ENCODE results near the gene IGFBP6.

The IGFBP6 gene

GRCh38 chr12:53053218-53054111 is 44.0 kb upstream of the IGFBP6 start:
- peak overlapping the region; percentile 99 for H3K27ac ChIP-seq
- no peaks in the 10 kb centered on the region for H3K9me3 ChIP-seq
- peak; percentile 68 to 78 for TF ChIP-seq CTCF (IDR thresholded peaks at IDR 0.05)
- H3K4me3 ChIP-seq: peak overlapping the region; percentile 71 to 79
- peaks cover 9 to 81% (median 61%) of the 10 kb centered on the region in 4 donors for H3K4me1 ChIP-seq
- DNase-seq: peak; percentile 72 to 89
- intact Hi-C loops (cut with DNase I; ENCODE audit: low total_unique reads): no loop called here
- H3K36me3 ChIP-seq: peaks cover 37 to 45% (median 40%) of the 10 kb centered on the region in 3 donors
- H3K27me3 ChIP-seq: no peaks in the 10 kb centered on the region

GRCh38 chr12:53054112-53054878 is 43.2 kb upstream of the IGFBP6 start:
- TF ChIP-seq CTCF (IDR thresholded peaks at IDR 0.05): no peak
- H3K36me3 ChIP-seq: peaks cover 45 to 53% (median 48%) of the 10 kb centered on the region in 3 donors
- intact Hi-C loops (cut with DNase I; ENCODE audit: low total_unique reads): no loop called here
- no peaks in the 10 kb centered on the region for H3K9me3 ChIP-seq
- peak overlapping the region; percentile 99 for H3K27ac ChIP-seq
- peak overlapping the region; percentile 71 to 79 for H3K4me3 ChIP-seq
- DNase-seq: peak; percentile 95 to 98
- no peaks in the 10 kb centered on the region for H3K27me3 ChIP-seq
- peaks cover 9 to 72% (median 54%) of the 10 kb centered on the region in 4 donors for H3K4me1 ChIP-seq

GRCh38 chr12:53055471-53056266 is 41.8 kb upstream of the IGFBP6 start:
- DNase-seq: peak in 1 of 2 donors; percentile 30
- H3K4me1 ChIP-seq: peaks cover 9 to 72% (median 57%) of the 10 kb centered on the region in 4 donors
- H3K36me3 ChIP-seq: peaks cover 59 to 67% (median 62%) of the 10 kb centered on the region in 3 donors
- peak overlapping the region; percentile 99 for H3K27ac ChIP-seq
- no peak overlapping the region for H3K4me3 ChIP-seq
- no peak for TF ChIP-seq CTCF (IDR thresholded peaks at IDR 0.05)
- H3K27me3 ChIP-seq: no peaks in the 10 kb centered on the region
- intact Hi-C loops (cut with DNase I; ENCODE audit: low total_unique reads): no loop called here
- no peaks in the 10 kb centered on the region for H3K9me3 ChIP-seq

- intact Hi-C loops (cut with DNase I; ENCODE audit: low total_unique reads): no loop called here
- DNase-seq: peak in 1 of 2 donors; percentile 22
- no peaks in the 10 kb centered on the region for H3K9me3 ChIP-seq
- peaks cover 65 to 73% (median 68%) of the 10 kb centered on the region in 3 donors for H3K36me3 ChIP-seq
- no peak for TF ChIP-seq CTCF (IDR thresholded peaks at IDR 0.05)
- no peak overlapping the region for H3K4me3 ChIP-seq
- H3K4me1 ChIP-seq: peaks cover 9 to 72% (median 60%) of the 10 kb centered on the region in 4 donors
- no peaks in the 10 kb centered on the region for H3K27me3 ChIP-seq
- H3K27ac ChIP-seq: peak overlapping the region; percentile 99
Observed at GRCh38 chr12:53056296-53056695, 41.2 kb upstream of the IGFBP6 start.

- Histone ChIP-seq H3K9me3 (no peaks in the 10 kb centered on the region), H3K4me1 (peaks cover 9 to 72% (median 60%) of the 10 kb centered on the region in 4 donors), H3K4me3 (no peak overlapping the region), H3K27ac (peak overlapping the region; percentile 99), H3K36me3 (peaks cover 66 to 76% (median 72%) of the 10 kb centered on the region in 3 donors), H3K27me3 (no peaks in the 10 kb centered on the region)
- intact Hi-C loops (cut with DNase I; ENCODE audit: low total_unique reads): no loop called here
- DNase-seq: no peak
- no peak for TF ChIP-seq CTCF (IDR thresholded peaks at IDR 0.05)
Observed at GRCh38 chr12:53056901-53057300, 40.6 kb upstream of the IGFBP6 start.
